Jurkat, Clone E6-1 (cell line): ENCODE measurements around the gene PLEKHS1.
"Not testable (repeated sequence)": the region's sequence is repeated elsewhere in the genome, so short reads cannot be mapped to it uniquely, and the experiment has no call there.

Source experiments
- DNase-seq: peaks from one replicate; pipeline ENCODE4 v3.0.0-alpha.2; 2011; ENCODE audit warnings: low read depth, low spot score
- H3K4me3 ChIP-seq: 2 replicates; pipeline ENCODE4 v1.5.1; 2011; ENCODE audit warnings: mild to moderate bottlenecking, low read length, control low read depth, moderate library complexity

PLEKHS1 gene

DNA sequence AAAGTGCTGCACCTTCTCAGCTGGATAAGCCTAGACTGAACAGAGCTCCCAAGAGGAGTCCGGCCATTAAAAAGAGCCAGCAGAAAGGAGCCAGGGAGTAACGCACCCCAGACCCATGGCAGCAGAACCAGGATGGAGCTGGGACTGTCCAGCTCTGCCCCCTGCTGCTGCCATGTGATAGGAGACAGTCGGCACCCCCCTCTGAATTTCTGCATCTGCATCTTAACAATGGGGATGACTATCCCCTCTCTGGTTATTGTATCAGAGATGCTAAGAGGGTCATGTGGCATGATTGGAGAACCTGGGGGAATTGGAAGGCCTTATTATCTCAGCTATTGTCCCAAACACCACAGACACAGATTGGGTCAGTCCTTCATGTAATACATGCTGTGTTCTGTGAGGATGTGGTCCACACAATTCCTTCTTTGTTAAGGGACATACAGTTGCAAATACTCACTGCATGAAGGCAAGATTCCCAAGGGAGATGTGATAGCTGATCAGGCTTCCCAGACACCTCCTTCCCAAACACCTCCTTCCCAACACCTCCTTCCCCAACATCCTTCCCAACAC lies 29.3 kb downstream of the PLEKHS1 start:
- no peak for DNase-seq
- no peak overlapping the region for H3K4me3 ChIP-seq

GRCh38 chr10:113782367-113782766 lies 30.9 kb downstream of the PLEKHS1 start:
- no peak for DNase-seq
- no peak overlapping the region for H3K4me3 ChIP-seq

GRCh38 chr10:113782986-113783704 lies 31.7 kb downstream of the PLEKHS1 start:
- no peak overlapping the region for H3K4me3 ChIP-seq
- no peak for DNase-seq

DNA sequence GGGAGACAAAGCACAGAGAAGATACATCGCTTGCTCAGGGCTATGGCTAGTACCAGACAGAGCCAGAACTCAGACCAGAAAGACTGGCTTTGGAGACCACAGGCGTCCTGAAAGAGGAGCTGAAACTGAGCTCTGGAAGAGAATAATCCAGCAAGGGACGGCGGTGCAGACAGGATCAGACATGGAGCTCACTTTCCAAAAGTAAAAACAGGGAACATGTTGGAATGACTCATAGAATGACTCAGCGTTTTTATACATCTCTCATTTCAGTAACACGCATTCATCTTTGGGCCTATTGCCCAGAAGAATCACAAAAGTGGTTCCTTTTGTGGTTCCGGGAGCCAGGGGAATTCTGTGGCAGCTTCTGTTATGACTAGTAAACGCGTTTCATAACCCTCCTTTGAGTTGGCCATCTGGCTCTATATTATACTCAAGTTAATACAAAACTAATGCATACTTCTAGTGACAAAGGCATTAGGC lies 37.2 kb downstream of the PLEKHS1 start:
- no peak for DNase-seq
- no peak overlapping the region for H3K4me3 ChIP-seq

- no peak overlapping the region for H3K4me3 ChIP-seq
- DNase-seq: no peak
Observed at GRCh38 chr10:113791691-113792090, 40.2 kb downstream of the PLEKHS1 start.

DNA sequence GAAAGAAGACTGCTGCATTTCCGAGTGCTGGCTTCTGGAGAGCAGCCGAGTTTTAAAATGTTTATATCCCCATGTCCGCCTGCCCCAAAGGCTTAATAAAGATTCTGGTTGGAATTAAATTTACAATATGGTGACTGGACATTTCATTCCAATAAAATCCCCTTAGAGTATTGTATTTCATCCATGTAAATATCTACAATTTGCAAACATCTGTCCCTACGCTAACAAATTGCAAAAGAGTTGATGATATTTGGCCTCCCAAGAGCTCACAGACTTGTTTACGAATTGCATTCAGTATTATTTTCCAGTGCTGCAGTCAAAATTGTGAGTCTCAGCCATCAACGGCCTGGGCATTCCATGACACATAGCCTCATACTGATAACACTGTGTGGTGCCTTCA lies 50.1 kb downstream of the PLEKHS1 start:
- DNase-seq: no peak
- H3K4me3 ChIP-seq: no peak overlapping the region

DNA sequence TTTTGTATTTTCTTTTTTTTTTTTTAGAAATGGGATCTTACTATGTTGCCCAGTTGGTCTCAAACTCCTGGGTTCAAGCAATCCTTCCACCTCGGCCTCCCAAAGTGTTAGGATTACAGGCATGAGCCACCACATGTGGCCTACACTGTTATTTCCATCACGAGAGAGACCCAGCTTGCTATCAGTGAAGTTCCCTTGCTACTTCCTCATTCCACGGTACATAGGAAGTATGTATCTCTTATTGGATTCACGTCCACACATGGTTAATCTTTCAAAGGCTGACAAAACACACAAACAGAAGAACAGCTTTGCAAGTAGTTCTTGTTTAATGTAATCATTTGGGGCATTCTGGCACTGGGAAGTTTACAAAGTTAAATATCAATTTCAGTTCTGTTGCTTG lies 51.5 kb downstream of the PLEKHS1 start:
- no peak overlapping the region for H3K4me3 ChIP-seq
- no peak for DNase-seq

DNA sequence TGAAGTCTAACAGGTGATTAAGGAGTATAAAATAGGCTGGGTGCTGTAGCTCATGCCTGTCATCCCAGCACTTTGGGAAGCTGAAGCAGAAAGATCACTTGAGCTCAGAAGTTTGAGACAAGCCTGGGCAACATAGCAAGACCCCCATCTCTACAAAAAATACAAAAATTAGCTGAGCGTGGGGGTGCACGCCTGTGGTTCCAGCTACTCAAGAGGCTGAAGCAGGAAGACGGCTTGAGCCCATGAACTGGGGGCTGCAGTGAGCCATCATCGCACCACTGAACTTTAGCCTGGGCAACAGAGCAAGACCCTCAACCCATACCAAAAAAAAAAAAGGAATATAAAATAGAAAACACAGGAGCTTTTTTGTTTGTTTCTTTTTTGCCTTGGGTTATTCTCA lies 55.0 kb downstream of the PLEKHS1 start:
- DNase-seq: no peak
- H3K4me3 ChIP-seq: no peak overlapping the region

- no peak overlapping the region for H3K4me3 ChIP-seq
- no peak for DNase-seq
Observed at GRCh38 chr10:113808168-113808567, 56.7 kb downstream of the PLEKHS1 start.

DNA sequence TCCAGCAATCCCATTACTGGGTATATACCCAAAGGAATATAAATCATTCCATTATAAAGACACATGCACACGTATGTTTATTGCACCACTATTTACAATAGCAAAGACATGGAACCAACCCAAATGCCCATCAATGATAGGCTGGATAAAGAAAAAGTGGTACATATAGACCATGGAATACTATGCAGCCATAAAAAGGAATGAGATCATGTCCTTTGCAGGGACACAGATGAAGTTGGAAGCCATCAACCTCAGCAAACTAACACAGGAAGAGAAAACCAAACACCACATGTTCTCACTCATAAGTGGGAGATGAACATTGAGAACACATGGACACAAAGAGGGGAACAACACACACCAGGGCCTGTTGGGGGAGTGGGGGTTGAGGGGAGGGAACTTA lies 63.2 kb downstream of the PLEKHS1 start:
- not testable (repeated sequence) for H3K4me3 ChIP-seq, DNase-seq

GRCh38 chr10:113819989-113820388 lies 68.5 kb downstream of the PLEKHS1 start:
- no peak overlapping the region for H3K4me3 ChIP-seq
- no peak for DNase-seq

DNA sequence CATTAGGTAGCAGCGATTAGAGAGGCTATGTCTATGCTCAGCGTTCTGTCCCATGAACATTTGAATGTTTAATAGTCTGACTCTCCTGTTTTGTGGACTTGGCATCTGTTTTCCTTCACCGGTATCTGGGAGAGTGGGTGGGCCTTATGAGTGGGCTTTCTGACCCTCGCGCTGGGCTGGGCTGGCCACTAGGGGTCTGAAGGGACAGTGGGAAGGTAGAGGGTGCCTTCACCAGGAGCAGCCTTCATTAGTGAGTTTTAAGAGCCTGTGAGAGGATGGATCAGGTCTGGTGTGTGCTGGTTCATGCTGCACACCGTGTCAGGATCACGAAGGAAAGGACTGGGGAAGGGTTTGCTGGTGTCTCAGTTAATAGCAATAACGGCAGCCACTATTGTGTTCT lies 69.0 kb downstream of the PLEKHS1 start:
- no peak for DNase-seq
- no peak overlapping the region for H3K4me3 ChIP-seq

GRCh38 chr10:113821306-113821705 lies 69.8 kb downstream of the PLEKHS1 start:
- DNase-seq, H3K4me3 ChIP-seq: not testable (repeated sequence)

GRCh38 chr10:113822174-113822573 lies 70.7 kb downstream of the PLEKHS1 start:
- no peak for DNase-seq
- no peak overlapping the region for H3K4me3 ChIP-seq

DNA sequence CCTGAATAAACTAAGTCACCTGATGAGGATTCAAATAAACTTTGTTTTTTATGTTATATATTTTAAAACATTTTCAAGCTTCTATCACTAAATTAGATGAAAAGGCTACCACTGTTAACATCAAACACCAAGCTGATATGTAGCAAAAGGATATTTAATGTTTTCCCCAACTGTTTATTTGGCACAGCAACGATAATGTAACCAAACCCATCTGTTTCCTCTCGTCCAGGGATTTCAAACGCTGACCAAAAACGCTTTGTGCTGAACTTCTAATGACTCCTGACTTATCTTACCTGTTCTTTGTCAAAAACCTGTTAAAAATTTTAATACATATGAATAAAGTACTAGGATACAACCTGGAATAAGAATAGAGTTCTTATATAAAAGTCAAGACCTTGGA lies 71.9 kb downstream of the PLEKHS1 start:
- H3K4me3 ChIP-seq: no peak overlapping the region
- DNase-seq: no peak

GRCh38 chr10:113825791-113826190 lies 74.3 kb downstream of the PLEKHS1 start:
- DNase-seq: no peak
- no peak overlapping the region for H3K4me3 ChIP-seq

GRCh38 chr10:113828567-113828966 lies 77.1 kb downstream of the PLEKHS1 start:
- DNase-seq, H3K4me3 ChIP-seq: not testable (repeated sequence)
